Transverse colon (tissue), 4 donors: ENCODE results near the gene TPRX1. TPM values are rescaled to one million over a fixed set of nuclear protein-coding genes. Genes with fewer than 3 reads are reported as not detected.
"Not testable (repeated sequence)": the region's sequence is repeated elsewhere in the genome, so short reads cannot be mapped to it uniquely, and the experiment has no call there.

ENCODE experiments used
- DNase-seq: peaks from one replicate; pipeline ENCODE4 v3.0.0-alpha.2; 2019
- H3K27ac ChIP-seq, 4 donors: fragments of 200-600 bp; sonication (generic); 2 replicates each; pipeline ENCODE4 v1.5.1; 2016 to 2018; ENCODE audit warnings: inconsistent platforms in 4 of 4
- H3K27me3 ChIP-seq: fragments of 200-600 bp; sonication (generic); 2 replicates; pipeline ENCODE4 v1.5.1; 2017; ENCODE audit warnings: inconsistent platforms
- H3K36me3 ChIP-seq, 4 donors: fragments of 200-600 bp; sonication (generic); 2 replicates each; pipeline ENCODE4 v1.5.1; 2017 to 2019; ENCODE audit warnings: inconsistent platforms in 4 of 4
- H3K4me1 ChIP-seq, 4 donors: fragments of 200-600 bp; sonication (generic); 2 replicates each; pipeline ENCODE4 v1.5.1; 2017 to 2020; ENCODE audit warnings: inconsistent platforms in 4 of 4
- H3K4me3 ChIP-seq, 4 donors: fragments of 200-600 bp; sonication (generic); 1 replicate in 1 of 4; 2 replicates in 3 of 4; pipeline versions ENCODE4 v1.5.1 to v1.6.1; 2017 to 2019; ENCODE audit warnings: inconsistent platforms in 4 of 4
- H3K9me3 ChIP-seq, 2 donors: fragments of 200-600 bp; sonication (generic); 2 replicates each; pipeline ENCODE4 v1.5.1; 2017 to 2019; ENCODE audit warnings: inconsistent platforms in 2 of 2
- EP300 ChIP-seq: sonication (generic); formaldehyde crosslinking; IDR thresholded peaks from one replicate; pipeline ENCODE4 v1.6.1; 2017; ENCODE audit warnings: antibody characterized with exemption, low read depth
- POLR2A ChIP-seq: fragments of 450-650 bp; IDR thresholded peaks from one replicate; pipeline ENCODE4 v1.6.1; 2016; ENCODE audit warnings: antibody characterized with exemption, mild to moderate bottlenecking, moderate library complexity
- POLR2AphosphoS5 ChIP-seq, 3 donors: sonication (generic); formaldehyde crosslinking; IDR thresholded peaks; one replicate each; pipeline ENCODE4 v1.6.1; 2016; ENCODE audit warnings: antibody characterized with exemption in 3 of 3
- WGBS, 2 donors: methylation state at CpG; one replicate each; pipeline ENCODE4 v1.1.5; 2018; ENCODE audit warnings: low coverage in 1 of 2; 5-methylcytosine and 5-hydroxymethylcytosine counted together
- in situ Hi-C, 4 donors: fragments of 200-750 bp; cut with MboI; loops; one replicate each; pipeline versions ENCODE4 v1.15.0 to v1.15.1; 2017; ENCODE audit warnings: low sequenced_read_pairs in 3 of 4, low pct_ligation_motif_present in 1 of 4, low pct_unique_long_range_greater_than_20kb in 1 of 4
- intact Hi-C: fragments of 100-400 bp; cut with DNase I; formaldehyde crosslinking; loops from one replicate; pipeline ENCODE4 v1.15.1; 2023; ENCODE audit warnings: low total_unique reads
- total RNA-seq, 4 donors: library from RNA; depleted of rRNA; stranded (reverse); fragments of >200 nt; gene quantifications; one replicate each; pipeline ENCODE4 v1.1.0, GENCODE V29; 2016
- TF ChIP-seq, protein P1 (sequence below), 5 experiments: fragments of 200-600 bp in 3 of 5; fragments of 450-650 bp in 2 of 5; sonication (generic) in 3 of 5; IDR thresholded peaks; 1 replicate in 2 of 5; 2 replicates in 3 of 5; pipeline ENCODE4 v1.5.1; 2016 to 2017; ENCODE audit warnings: antibody characterized with exemption in 5 of 5, inconsistent platforms in 3 of 5, mild to moderate bottlenecking in 2 of 5, moderate library complexity in 1 of 5

TPRX1 gene
- total RNA-seq, 4 donors from 2014 or later, result not detected

DNA sequence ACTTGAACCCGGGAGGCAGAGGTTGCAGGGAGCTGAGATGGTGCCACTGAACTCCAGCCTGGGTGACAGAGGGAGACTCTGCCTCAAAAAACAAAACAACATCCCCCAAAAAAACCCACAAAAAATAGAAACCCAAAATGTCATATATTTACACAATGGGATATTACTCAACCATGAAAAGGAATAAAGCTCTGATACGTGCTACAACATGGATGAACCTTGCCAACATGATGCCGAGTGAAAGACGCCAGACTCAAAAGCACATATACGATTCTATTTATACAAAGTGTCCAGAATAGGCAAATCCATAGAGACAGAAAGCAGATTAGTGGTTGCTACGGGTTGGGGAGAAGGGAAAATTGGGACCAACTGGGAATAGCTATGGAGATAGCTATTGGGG is 2.1 kb upstream of the TPRX1 start:
- no peak overlapping the region for H3K27ac ChIP-seq
- TF ChIP-seq POLR2AphosphoS5 (IDR thresholded peaks at IDR 0.05) (no peak), POLR2A (no peak), EP300 (no peak)
- TF ChIP-seq, protein P1, sequence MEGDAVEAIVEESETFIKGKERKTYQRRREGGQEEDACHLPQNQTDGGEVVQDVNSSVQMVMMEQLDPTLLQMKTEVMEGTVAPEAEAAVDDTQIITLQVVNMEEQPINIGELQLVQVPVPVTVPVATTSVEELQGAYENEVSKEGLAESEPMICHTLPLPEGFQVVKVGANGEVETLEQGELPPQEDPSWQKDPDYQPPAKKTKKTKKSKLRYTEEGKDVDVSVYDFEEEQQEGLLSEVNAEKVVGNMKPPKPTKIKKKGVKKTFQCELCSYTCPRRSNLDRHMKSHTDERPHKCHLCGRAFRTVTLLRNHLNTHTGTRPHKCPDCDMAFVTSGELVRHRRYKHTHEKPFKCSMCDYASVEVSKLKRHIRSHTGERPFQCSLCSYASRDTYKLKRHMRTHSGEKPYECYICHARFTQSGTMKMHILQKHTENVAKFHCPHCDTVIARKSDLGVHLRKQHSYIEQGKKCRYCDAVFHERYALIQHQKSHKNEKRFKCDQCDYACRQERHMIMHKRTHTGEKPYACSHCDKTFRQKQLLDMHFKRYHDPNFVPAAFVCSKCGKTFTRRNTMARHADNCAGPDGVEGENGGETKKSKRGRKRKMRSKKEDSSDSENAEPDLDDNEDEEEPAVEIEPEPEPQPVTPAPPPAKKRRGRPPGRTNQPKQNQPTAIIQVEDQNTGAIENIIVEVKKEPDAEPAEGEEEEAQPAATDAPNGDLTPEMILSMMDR (IDR thresholded peaks at IDR 0.05), result no peak
- H3K27me3 ChIP-seq, result no peaks in the 10 kb centered on the region
- H3K4me3 ChIP-seq, result no peak overlapping the region
- in situ Hi-C loops, result no loop called here
- no peaks in the 10 kb centered on the region for H3K9me3 ChIP-seq
- no peak for DNase-seq
- WGBS, 2 donors, result 78 to 81% methylated on average over 6 of the region's 6 CpGs
- intact Hi-C loops, result loop anchor here (5.0 kb wide), 1 partner anchor 1669 kb away; no protein-coding TSS in a partner anchor
- no peaks in the 10 kb centered on the region for H3K36me3 ChIP-seq
- H3K4me1 ChIP-seq, result no peaks in the 10 kb centered on the region

DNA sequence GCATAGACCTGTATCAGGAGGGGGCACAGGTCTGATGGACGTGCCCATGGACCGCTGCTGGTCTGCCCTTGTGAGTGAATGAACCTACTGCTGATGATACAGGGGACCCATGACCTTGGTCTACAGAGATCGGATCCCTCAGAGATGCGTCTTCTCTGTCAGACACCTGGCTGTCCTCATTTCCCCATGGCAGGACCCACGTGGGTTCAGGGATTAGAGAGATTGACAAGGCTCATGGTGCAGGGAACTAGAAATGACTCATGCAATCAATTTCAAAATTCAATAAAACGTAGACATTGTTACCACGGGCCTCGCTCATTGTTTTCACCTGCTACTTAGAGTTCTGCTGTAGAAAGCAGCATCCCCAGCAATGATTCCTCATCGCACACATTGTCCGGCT is 962 bp upstream of the TPRX1 start:
- intact Hi-C loops (loop anchor here (5.0 kb wide), 1 partner anchor 1668 kb away; no protein-coding TSS in a partner anchor), in situ Hi-C loops (no loop called here)
- TF ChIP-seq POLR2A (no peak), POLR2AphosphoS5 (IDR thresholded peaks at IDR 0.05) (no peak), EP300 (no peak)
- TF ChIP-seq, protein P1 (IDR thresholded peaks at IDR 0.05), result no peak
- Histone ChIP-seq H3K9me3 (no peaks in the 10 kb centered on the region), H3K4me3 (no peak overlapping the region), H3K27ac (no peak overlapping the region), H3K36me3 (no peaks in the 10 kb centered on the region), H3K27me3 (no peaks in the 10 kb centered on the region), H3K4me1 (no peaks in the 10 kb centered on the region)
- WGBS, 2 donors, result 81% methylated on average over 10 of the region's 10 CpGs; no CpG with 5 or more reads in 1 of the 2 donors
- no peak for DNase-seq

DNA sequence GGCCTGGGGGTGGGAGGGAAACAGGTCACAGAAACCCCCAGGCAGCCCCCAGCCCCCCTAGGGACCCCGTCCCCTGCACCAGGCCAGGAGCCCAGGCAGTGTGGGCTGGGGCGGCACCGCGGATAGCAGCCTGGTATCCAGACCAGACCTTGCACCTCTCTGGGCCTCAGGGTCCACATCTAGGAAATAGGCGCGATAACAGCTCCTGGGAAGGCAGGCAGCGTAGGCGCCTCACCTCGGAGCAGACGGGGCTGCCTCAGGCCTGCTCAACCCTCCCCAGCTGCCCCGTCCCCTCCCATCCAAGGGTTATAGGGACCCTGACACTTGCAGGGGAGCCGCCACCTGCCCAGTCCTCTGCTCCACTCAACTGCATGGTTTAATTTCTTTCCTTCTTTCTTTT is 680 bp downstream of the TPRX1 start:
- H3K4me3 ChIP-seq, in situ Hi-C loops, H3K27me3 ChIP-seq, H3K27ac ChIP-seq, intact Hi-C loops, H3K4me1 ChIP-seq, H3K9me3 ChIP-seq, DNase-seq, H3K36me3 ChIP-seq: not testable (repeated sequence)
- WGBS, 2 donors, result no CpG with 5 or more reads among the region's 12 CpGs

DNA sequence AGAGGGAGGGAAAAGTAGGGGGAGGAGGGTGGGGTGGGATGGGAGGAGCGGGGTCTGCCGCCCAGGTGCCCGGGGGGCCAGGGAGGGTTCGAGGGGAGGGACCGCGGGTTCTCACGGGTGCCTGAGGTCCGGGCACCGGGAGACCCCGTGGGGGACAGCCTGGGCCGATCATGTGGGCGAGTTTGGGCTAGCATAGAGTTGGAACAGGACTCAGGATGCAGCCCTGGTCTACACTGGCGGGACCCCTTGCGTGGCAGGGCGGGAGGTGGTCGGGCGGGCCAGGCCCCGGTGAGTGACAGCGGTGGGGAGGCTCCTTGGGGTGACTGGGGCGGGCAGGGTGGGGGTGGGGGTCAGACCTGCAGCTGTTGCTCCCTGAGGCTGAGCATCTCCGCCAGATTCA is 1.2 kb downstream of the TPRX1 start:
- in situ Hi-C loops, H3K36me3 ChIP-seq, H3K27me3 ChIP-seq, DNase-seq, H3K4me3 ChIP-seq, H3K9me3 ChIP-seq, intact Hi-C loops, H3K4me1 ChIP-seq, H3K27ac ChIP-seq: not testable (repeated sequence)
- WGBS, 2 donors, result 82% methylated on average over 13 of the region's 21 CpGs; no CpG with 5 or more reads in 1 of the 2 donors

DNA sequence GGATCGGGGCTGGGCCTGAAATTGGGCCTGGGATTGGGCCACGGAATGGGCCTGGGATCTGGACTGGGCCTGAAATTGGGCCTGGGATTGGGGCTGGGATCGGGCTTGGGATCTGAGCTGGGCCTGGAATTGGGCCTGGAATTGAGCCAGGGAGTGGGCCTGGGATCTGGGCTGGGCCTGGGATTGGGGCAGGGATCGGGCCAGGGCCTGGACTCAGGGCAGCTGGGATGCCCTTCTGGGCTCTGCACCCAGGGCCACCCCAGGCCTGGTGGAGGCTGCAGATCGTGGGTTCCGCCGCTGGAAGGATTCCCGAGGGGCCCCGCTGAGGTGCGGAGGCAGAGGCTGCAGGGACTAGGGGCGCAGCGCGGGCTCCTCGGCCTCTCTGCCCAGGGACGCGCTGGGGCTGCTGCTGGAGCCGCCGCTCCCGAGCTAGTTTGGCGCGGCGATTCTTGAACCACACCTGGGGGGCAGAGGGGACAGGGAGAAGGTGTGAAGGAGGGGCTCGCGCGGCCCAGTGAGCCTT is 1.8 kb downstream of the TPRX1 start:
- 91% methylated on average over 25 of the region's 25 CpGs; no CpG with 5 or more reads in 1 of the 2 donors for WGBS, 2 donors
- H3K4me1 ChIP-seq, result no peaks in the 10 kb centered on the region
- intact Hi-C loops, result no loop called here
- TF ChIP-seq, protein P1 (IDR thresholded peaks at IDR 0.05), result no peak
- TF ChIP-seq POLR2AphosphoS5 (IDR thresholded peaks at IDR 0.05), result no peak
- no peak for TF ChIP-seq POLR2A
- no peak for TF ChIP-seq EP300
- no peak for DNase-seq
- no peaks in the 10 kb centered on the region for H3K36me3 ChIP-seq
- H3K4me3 ChIP-seq, result no peak overlapping the region
- H3K27me3 ChIP-seq, result no peaks in the 10 kb centered on the region
- no peak overlapping the region for H3K27ac ChIP-seq
- no peaks in the 10 kb centered on the region for H3K9me3 ChIP-seq
- in situ Hi-C loops, result no loop called here
